ENCODE data around the gene SKAP1. TPM values are rescaled to one million over a fixed set of nuclear protein-coding genes. Genes with fewer than 3 reads are reported as not detected.
"Not testable (repeated sequence)": the region's sequence is repeated elsewhere in the genome, so short reads cannot be mapped to it uniquely, and the experiment has no call there.

SKAP1 gene
- total RNA-seq, 1 donor from 2014 or later = not detected

DNA sequence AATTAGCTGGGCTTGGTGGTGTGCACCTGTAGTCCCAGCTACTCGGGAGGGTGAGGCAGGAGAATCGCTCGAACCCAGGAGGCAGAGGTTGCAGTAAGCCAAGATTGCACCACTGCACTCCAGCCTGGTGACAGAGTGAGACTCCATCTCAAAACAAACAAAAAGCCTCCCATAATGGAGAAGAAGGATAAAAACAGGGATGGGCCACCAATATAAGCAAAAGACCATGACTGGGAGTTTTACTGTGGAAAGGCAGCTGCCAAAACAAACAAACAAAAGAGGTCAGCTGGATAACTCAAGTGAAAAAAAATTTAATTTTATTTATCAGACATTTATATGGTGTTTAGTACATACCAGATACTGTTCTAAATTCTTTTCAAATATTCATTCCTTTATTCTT lies 8.0 kb downstream of the SKAP1 start:
- DNase-seq (ENCODE audit: low spot score); intact Hi-C loops (cut with DNase I): not testable (repeated sequence)

DNA sequence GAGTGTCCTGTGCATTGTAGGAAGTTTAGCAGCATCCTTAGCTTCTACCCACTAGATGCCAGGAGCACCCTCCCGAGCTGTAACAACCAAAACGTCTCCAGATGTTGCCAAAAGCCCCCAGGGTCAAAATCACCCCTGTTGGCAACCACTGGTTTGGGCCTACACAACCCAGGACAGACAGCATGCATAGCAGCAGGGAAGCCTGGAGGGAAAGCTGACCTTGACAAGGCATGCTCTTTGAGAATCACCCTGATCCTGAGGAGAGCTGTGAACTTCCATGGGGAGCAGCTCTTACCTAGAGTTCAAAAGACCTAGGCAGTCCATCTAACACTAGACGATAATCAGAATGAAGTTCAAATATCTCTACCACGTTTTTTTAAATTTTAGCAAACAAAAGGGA lies 9.2 kb downstream of the SKAP1 start:
- intact Hi-C loops (cut with DNase I) = no loop called here
- DNase-seq (ENCODE audit: low spot score) = no peak

DNA sequence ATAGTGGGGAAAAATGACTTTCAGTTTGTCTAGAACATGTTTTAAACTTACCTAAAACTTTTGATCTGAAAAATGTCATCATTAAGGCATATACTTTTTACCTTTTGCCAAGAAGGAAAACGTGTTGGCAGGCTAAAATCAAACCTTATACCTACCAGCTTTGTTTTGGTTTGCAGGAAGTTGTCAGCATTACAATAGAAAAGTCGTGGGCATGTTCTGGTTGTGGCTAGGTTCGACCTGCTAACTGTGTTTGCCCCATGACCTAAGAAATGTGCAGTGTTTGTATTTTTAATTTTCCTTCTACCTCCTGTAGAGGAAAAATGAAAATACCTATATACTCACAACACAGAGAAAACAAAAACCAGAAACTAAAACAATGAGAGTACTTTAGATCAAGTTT lies 13.0 kb downstream of the SKAP1 start:
- intact Hi-C loops (cut with DNase I) = no loop called here
- DNase-seq (ENCODE audit: low spot score) = no peak

DNA sequence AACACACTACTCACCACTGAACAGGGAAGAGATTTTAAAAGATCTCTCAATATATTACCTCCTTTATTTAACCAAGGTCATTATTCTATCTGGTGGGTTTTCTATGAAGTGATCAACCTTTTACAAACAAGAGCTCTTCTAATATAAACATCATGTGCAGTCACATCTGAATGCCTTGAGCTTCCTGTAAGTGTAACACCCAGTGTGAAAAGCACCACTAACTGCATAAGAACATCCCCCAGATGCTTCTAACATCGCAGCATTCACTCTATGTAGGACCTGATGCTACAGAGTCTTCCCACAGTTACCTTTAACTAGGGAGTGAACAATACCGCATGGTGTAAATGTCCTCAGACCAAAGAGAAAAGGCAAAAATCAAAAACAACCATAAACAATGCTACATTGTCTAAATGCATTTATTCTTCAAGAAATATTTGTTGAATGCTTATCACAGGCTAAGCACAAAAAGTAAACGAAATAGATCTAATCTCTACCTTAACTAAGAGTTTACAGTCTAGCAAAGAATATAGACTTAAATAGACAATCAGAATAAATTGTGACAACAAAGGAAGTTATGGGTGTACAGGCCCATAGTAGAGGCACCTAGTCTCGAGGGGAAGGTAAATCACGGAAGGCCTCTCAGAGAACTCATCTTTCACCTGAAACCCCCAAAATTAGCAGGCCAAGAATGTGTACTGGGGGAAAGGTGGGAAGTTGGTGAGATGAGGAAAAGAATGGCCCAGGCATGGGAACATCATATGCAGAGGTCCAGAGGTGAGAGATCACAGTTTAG lies 16.2 kb downstream of the SKAP1 start:
- intact Hi-C loops (cut with DNase I) = no loop called here
- no peak for DNase-seq (ENCODE audit: low spot score)

DNA sequence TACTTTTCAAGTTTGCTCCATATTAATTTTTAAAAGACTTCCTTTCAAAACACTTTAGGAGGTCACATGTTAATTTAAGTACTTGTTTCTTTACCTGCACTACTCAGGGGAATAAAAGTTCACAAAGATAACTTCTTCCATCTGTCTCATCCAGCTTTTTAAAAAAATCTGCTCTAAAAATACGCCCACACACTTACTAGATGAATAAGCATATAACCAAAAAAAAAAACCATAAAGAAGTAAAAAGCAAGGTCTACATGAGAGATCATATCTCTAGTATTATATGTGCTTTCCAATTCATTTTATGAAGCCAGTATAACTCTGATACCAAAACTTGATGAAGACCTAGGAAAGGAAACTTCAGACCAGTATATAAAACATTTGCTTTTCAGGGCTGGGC lies 17.2 kb downstream of the SKAP1 start:
- intact Hi-C loops (cut with DNase I) = no loop called here
- no peak for DNase-seq (ENCODE audit: low spot score)

DNA sequence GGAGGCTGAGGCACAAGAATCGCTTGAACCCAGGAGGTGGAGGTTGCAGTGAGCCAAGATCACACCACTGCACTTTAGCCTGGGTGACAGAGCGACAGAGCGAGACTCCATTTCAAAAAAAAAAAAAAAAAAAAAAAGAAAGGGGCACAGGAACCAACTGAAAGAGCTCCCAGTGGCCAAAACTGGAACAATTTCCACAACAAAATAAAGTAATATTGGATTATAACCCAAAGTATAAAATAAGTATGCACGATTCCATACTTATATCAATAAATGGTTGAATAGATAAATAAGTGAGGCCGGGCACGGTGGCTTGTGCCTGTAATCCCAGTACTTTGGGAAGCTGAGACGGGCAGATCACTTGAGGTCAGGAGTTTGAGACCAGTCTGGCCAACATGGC lies 19.2 kb downstream of the SKAP1 start:
- intact Hi-C loops (cut with DNase I); DNase-seq (ENCODE audit: low spot score): not testable (repeated sequence)

DNA sequence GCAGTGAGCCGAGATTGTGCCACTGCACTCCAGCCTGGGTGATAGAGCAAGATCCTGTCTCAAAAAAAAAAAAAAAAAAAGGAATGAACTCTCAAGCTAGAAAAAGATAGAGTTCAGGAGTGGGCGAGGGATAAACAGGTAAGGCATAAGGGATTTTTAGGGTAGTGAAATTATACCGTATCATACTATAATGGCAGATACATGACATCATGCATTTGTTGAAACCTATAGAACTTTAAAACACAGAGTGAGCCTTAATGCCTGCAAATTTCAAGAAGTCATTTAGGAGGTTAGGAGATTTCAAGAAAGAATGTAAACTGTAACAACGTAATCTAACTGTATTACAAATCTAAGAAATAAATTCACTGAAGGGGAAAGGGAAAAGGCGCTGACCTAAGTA lies 20.4 kb downstream of the SKAP1 start:
- intact Hi-C loops (cut with DNase I) = no loop called here
- DNase-seq (ENCODE audit: low spot score) = no peak

DNA sequence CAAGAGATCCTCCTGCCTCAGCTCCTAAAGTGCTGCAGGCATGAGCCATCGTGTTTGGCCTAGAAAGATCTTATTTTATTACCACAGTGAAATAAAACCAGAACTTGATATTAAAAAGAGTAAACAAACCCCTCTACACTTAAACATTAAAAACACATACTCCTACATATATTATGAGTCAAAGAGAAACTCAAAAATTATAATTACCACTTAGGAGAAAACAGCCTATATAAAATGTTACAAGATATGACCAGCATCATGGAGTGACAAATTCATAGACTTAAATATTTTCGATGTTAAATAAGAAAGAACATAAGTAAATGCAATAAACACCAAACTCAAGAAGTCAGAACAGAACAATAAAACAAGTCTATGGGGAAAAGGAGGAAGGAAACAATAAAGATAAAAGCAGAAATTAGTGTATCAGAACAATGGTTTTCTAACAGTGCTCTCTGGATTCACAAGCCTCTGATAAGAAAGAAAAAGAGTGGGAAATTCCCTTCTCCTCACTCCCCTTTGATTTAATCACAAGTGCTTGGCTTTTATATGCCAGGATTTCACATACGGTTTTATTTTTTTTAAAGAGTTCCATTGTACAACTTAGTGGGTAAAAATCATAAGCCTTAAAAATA lies 23.0 kb downstream of the SKAP1 start:
- intact Hi-C loops (cut with DNase I) = no loop called here

DNA sequence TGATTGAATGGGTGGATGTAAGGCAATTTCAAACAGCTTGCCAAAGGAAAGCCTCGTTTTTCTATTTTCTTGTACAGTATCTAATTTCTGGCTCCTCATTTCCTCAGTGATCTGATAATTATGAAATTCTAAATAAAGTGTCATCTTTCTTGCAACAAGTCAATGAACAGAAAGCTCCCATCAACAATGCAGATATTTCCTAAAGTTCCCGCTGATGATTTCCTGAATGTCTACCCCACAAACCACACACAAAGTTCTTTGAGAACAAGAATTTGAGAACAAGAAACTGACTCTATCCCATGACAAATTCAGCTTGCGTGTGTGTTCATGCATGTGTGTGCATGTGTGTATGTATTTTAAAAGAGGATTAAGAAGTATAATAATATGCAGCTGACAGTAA lies 35.2 kb downstream of the SKAP1 start:
- DNase-seq (ENCODE audit: low spot score) = no peak
- intact Hi-C loops (cut with DNase I) = no loop called here

More for the DNA sequence above, 23.0 kb downstream of the SKAP1 start:
- DNase-seq (ENCODE audit: low spot score) = no peak

DNA sequence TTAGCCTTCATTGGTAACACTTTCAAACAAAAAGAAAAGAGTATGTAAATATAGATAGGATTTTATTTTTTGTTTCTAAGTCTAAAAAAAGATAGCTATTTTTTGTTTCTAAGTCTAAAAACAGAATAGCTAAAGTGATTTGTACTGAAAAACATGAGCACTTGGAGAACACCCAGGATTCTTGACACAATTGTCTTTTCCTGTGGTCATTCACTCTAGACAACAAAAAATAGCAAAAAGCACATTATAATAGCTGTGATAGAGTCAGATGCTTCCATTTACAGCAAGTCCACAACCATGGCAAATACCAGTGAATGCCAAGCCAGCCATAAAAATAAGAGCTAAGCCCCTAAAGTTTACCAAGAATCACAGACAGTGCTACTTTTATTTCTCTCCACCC lies 36.7 kb downstream of the SKAP1 start:
- DNase-seq (ENCODE audit: low spot score) = no peak
- intact Hi-C loops (cut with DNase I) = no loop called here

DNA sequence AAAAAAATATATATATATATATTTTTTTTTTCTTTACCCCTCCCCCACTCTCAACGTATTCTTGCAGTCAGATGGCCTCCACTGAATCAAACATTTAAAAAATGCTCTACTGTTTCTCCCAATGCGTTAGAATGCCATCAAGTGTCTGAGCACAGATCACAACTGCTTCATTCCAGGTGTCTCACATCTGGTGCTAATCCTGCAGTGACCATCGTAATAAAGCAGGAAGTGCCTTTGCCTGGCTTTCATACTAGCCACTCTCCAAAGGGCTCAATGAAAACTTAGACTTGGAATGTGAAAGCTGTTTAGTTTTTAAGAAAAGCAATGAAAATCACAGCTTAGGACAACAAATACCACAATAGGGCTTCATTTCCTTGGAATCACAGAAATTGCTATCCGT lies 37.2 kb downstream of the SKAP1 start:
- DNase-seq (ENCODE audit: low spot score) = no peak

DNA sequence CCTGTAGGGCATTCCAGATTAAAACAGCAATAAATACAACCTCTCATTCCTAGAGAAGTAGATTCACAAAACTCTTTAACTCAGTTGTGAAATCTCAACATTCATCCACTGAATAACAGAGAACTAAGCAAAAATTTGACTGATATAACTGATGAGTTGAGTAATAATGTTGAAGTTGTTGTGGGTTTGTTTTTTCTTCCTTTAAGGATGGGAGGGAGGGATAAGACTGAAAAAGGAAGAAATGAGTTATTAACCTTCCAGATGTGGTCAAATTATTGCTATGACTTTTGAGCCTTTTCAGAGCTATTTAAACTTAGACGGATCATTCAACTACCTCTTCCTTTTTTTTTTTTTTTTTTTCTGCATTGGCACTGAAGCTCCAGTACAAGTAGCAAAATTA lies 38.6 kb downstream of the SKAP1 start:
- intact Hi-C loops (cut with DNase I) = no loop called here
- no peak for DNase-seq (ENCODE audit: low spot score)

More for the DNA sequence above, 37.2 kb downstream of the SKAP1 start:
- intact Hi-C loops (cut with DNase I) = no loop called here

DNA sequence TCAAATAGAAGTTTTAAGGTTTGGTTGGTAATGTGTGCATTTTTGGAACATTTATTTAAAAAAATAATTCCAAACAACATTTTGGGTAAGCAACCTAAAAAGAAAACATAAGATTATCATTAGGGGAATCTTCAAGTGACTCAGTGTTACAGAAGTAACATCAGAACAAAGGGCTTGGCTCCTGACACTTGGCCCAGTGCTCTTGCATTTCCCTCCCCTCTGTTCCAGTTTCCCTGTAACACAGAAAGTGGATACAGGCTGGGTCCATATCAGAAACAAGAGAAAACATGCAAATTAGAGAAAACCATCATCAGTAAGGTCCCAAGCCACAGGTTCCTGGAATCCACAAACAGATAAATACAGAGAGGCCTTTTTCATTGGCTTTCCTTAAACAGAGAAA lies 40.1 kb downstream of the SKAP1 start:
- intact Hi-C loops (cut with DNase I) = no loop called here
- no peak for DNase-seq (ENCODE audit: low spot score)

DNA sequence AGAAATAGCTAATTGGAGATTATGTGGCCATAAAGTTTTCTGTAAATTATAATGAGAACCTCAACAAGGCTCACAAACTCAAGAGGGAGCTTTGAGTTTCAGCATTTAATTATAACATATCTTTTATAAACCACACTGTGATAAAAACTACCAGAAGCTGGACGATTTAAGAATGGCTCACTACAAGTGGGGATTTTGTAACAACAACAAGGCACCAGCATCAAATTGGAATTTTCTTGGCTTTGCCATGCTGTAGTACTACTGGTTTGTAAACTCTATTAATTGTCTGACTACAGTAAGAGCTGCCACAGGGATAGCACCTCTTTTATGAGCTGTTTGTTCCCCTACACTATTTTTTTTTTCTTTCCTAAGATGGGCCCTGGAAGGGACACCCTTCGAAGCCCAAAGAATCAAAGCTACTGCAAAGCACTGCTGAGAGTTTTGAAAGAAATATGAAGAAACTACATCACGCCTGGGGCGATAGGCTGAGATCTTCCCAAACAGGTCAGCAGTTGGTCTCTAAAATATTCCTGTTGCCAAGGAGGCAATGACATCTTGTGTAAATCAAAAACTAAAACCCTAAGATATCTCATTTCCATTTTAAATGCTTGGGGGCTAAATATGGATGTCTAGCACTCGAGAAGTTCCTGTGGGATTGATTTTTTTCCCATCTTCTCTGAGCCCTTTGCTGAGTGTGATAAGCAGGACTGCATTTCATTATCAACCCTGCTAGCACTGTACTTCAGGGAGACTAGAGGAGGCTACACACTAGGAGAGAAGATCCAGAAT lies 40.9 kb downstream of the SKAP1 start:
- intact Hi-C loops (cut with DNase I) = no loop called here
- DNase-seq (ENCODE audit: low spot score) = no peak

DNA sequence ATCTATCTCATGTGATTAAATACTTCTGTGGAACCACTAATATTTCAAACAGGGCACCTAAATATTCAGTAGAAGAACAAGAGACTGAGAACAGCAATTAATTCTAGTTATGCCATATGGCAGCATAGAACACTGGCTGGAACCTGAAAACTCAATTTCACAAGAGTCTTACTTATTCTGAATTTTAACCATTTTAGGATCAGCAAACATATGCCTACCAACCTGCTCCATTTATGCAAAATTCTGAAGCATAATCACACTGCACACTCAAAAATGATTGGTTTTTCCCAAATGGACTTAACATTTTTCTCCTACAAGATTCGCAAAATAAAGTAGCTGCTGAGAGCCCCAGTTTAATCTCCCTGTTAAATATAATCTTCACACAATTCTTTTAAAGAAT lies 43.2 kb downstream of the SKAP1 start:
- no peak for DNase-seq (ENCODE audit: low spot score)
- intact Hi-C loops (cut with DNase I) = no loop called here

DNA sequence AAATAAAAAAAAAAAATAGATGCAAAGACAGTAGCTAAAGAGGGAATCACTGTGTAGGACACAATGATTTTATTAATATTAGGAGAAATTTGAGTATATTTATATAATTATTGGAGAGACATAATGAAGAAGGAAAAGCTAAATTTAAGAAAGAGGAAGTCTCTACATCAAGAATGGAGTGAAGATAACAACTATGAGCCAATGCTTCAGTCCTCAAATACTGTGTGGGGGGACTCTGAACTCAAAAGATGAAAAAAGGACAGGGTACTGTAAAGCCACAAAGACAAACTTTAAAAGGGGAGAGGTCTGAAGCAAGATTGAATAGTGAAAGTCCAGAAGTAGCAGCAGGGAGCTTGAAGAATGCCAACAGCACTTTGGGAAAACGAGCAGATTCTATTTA lies 44.7 kb downstream of the SKAP1 start:
- DNase-seq (ENCODE audit: low spot score) = no peak
- intact Hi-C loops (cut with DNase I) = no loop called here

DNA sequence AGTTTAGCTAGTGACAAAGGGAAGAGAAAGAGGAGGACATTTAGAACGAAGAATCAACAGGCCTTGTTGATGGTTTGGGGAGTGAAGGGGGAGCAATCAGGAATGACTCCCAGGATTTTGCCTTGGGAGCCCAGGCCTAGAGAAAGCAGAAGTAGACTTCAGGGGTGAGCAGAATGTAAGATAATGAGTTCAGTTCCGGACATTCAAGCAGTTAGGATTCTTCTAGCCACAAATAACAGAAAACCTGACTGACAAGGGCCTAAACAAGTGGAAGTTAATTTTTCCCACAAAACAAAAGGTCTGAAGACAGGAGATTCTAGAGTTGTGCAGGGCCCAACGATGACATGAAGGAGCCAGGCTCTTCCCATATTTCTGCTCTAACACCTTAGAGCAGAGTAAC lies 45.9 kb downstream of the SKAP1 start:
- intact Hi-C loops (cut with DNase I) = no loop called here
- DNase-seq (ENCODE audit: low spot score) = no peak

DNA sequence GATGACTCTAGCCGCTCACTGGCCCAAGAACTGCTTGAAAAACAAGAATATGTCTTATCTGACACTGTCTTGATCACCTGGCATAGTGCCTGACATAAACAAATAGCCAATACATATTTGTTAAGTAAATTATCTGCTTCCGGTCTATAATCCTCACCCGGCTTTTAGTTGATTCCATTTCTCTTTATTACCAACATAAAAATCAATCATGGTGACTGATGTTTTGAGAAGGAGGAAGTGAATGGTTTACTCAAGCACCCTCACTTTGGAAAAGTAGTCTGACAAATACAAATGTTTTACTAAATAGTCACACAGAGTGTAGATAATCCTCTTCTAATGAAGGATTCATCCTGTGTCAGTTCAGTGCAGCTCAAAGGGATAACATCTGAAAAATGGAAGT lies 47.0 kb downstream of the SKAP1 start:
- intact Hi-C loops (cut with DNase I) = no loop called here
- DNase-seq (ENCODE audit: low spot score) = no peak

DNA sequence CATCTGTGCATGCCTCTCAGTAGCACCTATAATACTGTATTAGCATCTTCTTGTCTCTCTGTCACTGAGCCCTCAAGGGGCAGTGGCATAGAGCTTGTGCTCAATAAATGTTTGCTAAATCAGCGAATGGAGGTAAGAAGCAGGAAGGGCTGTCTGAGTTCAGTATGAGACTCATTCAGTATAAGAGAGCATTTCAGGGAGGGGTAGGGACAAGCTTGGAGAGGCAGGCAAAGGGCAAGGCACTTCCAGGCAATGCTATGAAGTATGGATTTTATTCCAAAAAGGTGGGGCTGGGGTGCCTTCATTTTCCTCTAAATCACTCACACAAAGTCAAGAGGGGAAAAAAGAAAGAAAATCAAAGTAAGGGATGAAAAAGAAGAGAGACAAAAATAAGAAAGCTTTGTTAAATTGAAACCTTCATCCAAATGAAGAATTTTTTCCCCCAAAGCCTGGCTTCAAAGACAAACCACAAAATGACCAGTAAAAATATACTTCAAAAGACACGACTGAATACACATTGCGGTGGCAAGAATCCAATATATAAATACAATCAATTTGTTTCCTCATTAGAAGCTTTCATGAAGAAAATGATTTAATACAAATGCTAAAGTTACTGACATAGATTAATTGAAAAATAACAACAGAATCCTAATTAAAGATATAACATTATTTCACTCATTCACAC lies 51.2 kb downstream of the SKAP1 start:
- intact Hi-C loops (cut with DNase I) = no loop called here
- DNase-seq (ENCODE audit: low spot score) = no peak

DNA sequence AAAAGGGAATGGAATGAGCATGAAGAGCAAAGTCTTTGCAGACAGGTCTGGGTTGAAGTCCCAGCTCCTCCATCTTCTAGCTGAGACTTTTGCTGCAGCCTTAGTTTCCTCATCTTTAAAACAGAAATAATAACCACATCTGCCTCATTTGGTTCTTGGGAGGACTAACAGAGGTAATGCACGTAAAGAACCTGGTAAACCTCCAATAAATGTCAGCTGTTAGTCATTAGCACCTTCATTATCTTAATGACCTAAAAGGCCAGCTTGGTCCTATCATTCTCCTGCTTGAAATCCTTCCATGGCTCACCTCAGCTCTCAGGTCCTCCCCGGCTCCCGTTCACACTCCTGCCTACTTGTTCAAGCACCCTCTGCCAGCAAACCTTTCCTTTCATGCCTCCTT lies 51.8 kb downstream of the SKAP1 start:
- no peak for DNase-seq (ENCODE audit: low spot score)
- intact Hi-C loops (cut with DNase I) = no loop called here
